ENCODE measurements around the gene PRPSAP1.

Gene PRPSAP1

DNA sequence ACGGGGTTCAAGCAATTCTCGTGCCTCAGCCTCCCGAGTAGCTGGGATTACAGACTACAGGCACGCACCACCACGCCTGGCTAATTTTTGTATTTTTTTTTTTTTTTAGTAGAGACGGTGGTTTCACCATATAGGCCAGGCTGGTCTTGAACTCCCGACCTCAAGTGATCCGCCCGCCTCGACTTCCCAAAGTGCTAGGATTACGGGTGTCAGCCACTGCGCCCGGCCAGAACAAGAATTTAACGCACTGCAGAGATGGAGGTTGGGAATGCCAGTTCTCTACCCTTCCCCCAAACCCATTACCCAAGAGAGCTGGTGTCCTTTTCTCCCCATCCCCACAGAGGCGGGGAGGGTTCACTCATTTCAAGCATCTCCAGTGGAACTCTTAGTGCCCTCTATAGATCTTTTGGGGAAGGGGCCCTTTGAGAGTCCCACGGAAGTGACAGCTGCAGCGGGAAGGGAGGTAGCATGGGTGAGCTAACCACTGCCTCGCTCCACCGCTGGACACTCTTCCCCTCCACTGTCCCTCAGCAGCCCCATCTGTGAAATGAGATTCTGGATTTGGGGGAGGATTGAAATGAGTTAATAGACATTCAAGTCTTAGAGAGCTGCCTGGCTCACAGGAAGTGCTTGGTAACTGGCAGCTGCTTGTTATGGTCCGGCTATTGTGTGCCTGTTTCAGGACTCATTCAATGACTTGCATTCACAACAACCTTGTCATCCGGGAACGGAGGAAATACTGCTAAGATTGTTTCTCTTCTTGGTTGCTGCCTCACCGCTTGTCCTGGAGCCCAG lies 92.1 kb downstream of the PRPSAP1 start:
- H3K36me3 Mint-ChIP-seq (ENCODE audit: low read depth), result no peaks in the 10 kb centered on the region
- no peak overlapping the region for H3K4me3 Mint-ChIP-seq
- H3K27me3 Mint-ChIP-seq (ENCODE audit: low read depth), result no peaks in the 10 kb centered on the region
- TF ChIP-seq, protein P1, sequence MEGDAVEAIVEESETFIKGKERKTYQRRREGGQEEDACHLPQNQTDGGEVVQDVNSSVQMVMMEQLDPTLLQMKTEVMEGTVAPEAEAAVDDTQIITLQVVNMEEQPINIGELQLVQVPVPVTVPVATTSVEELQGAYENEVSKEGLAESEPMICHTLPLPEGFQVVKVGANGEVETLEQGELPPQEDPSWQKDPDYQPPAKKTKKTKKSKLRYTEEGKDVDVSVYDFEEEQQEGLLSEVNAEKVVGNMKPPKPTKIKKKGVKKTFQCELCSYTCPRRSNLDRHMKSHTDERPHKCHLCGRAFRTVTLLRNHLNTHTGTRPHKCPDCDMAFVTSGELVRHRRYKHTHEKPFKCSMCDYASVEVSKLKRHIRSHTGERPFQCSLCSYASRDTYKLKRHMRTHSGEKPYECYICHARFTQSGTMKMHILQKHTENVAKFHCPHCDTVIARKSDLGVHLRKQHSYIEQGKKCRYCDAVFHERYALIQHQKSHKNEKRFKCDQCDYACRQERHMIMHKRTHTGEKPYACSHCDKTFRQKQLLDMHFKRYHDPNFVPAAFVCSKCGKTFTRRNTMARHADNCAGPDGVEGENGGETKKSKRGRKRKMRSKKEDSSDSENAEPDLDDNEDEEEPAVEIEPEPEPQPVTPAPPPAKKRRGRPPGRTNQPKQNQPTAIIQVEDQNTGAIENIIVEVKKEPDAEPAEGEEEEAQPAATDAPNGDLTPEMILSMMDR (IDR thresholded peaks at IDR 0.05; ENCODE audit: unreplicated experiment in 3 of 3), result no peak
- no peaks in the 10 kb centered on the region for H3K9me3 Mint-ChIP-seq
- H3K4me1 Mint-ChIP-seq, result peaks cover 23% of the 10 kb centered on the region
- H3K27ac Mint-ChIP-seq, result peak overlapping the region in 2 of 3 experiments; percentile 77 to 98

GRCh38 chr17:76260669-76261068 lies 93.0 kb downstream of the PRPSAP1 start:
- Mint-ChIP-seq H3K36me3 (ENCODE audit: low read depth) (no peaks in the 10 kb centered on the region), H3K27ac (peak overlapping the region in 2 of 3 experiments; percentile 44 to 77), H3K27me3 (ENCODE audit: low read depth) (no peaks in the 10 kb centered on the region), H3K4me3 (no peak overlapping the region), H3K9me3 (no peaks in the 10 kb centered on the region), H3K4me1 (peaks cover 23% of the 10 kb centered on the region)
- TF ChIP-seq, protein P1 (IDR thresholded peaks at IDR 0.05; ENCODE audit: unreplicated experiment in 3 of 3), result no peak

DNA sequence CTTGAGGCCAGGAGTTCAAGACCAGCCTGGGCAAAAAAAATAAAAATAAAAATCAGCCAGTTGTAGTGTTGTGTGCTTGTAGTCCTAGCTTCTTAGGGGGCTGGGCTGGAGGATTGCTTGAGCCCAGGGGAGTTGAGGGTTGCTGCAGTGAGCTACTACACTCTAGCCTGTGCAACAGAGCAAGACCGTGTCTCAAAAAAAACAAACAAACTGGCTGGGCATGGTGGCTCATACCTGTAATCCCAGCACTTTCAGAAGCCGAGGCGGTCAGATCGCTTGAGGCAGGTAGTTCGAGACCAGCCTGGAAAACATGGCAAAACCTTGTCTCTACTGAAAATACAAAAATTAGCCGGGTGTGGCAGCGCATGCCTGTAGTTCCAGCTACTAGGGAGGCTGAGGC lies 93.5 kb downstream of the PRPSAP1 start:
- H3K4me1 Mint-ChIP-seq, result peaks cover 27% of the 10 kb centered on the region
- H3K36me3 Mint-ChIP-seq (ENCODE audit: low read depth), result no peaks in the 10 kb centered on the region
- H3K27me3 Mint-ChIP-seq (ENCODE audit: low read depth), result no peaks in the 10 kb centered on the region
- no peaks in the 10 kb centered on the region for H3K9me3 Mint-ChIP-seq
- TF ChIP-seq, protein P1 (IDR thresholded peaks at IDR 0.05; ENCODE audit: unreplicated experiment in 3 of 3), result no peak
- H3K27ac Mint-ChIP-seq, result peak overlapping the region in 1 of 3 experiments; percentile 77
- no peak overlapping the region for H3K4me3 Mint-ChIP-seq
